HepG2 (cell line): ENCODE results near the gene PPP4C. TPM values are rescaled to one million over a fixed set of nuclear protein-coding genes. Genes with fewer than 3 reads are reported as not detected.
A peak's percentile ranks its signal among the peaks of the same experiment; 100 is the strongest.

Experiments
- ARNTL ChIP-seq: sonication (generic); formaldehyde crosslinking; IDR thresholded peaks from 2 replicates; pipeline ENCODE4 v1.4.0; 2020; ENCODE audit warnings: mild to moderate bottlenecking, missing genetic modification reagents
- DNMT3B ChIP-seq: conservative IDR thresholded peaks from 2 replicates; pipeline ENCODE4 v1.6.1; 2016; ENCODE audit warnings: missing biosample characterization, control low read depth
- EZH2 ChIP-seq: conservative IDR thresholded peaks from 2 replicates; pipeline ENCODE4 v1.6.1; 2012; ENCODE audit warnings: mild to moderate bottlenecking, low read depth, low read length, moderate library complexity
- FOSL2 ChIP-seq: sonication (generic); formaldehyde crosslinking; IDR thresholded peaks from 2 replicates; pipeline ENCODE4 v1.4.0; 2020; ENCODE audit warnings: missing genetic modification reagents
- HNF4G ChIP-seq, 2 experiments: sonication (generic) in 1 of 2; formaldehyde crosslinking in 1 of 2; IDR thresholded peaks; 2 replicates each; pipeline versions ENCODE4 v1.4.0 to v1.6.1; 2011 to 2020; ENCODE audit warnings: borderline replicate concordance in 2 of 2, low read depth in 2 of 2, mild to moderate bottlenecking in 2 of 2, low read length in 1 of 2, missing genetic modification reagents in 1 of 2, moderate library complexity in 1 of 2
- ISX ChIP-seq: sonication (generic); formaldehyde crosslinking; conservative IDR thresholded peaks from 2 replicates; pipeline ENCODE4 v1.5.0; 2020; ENCODE audit warnings: missing genetic modification reagents
- MATR3 ChIP-seq: sonication (generic); formaldehyde crosslinking; IDR thresholded peaks from 2 replicates; pipeline ENCODE4 v1.4.0; 2020; ENCODE audit warnings: missing genetic modification reagents
- NKX3-1 ChIP-seq: sonication (generic); formaldehyde crosslinking; IDR thresholded peaks from 2 replicates; pipeline ENCODE4 v1.5.0; 2020; ENCODE audit warnings: missing genetic modification reagents
- NR2F2 ChIP-seq: IDR thresholded peaks from 2 replicates; pipeline ENCODE4 v1.6.1; 2012; ENCODE audit warnings: low read depth, inconsistent platforms, borderline replicate concordance
- NR3C1 ChIP-seq: sonication (generic); formaldehyde crosslinking; IDR thresholded peaks from 2 replicates; pipeline ENCODE4 v1.4.0; 2020; ENCODE audit warnings: missing genetic modification reagents
- RELA ChIP-seq: sonication (generic); formaldehyde crosslinking; IDR thresholded peaks from 2 replicates; pipeline ENCODE4 v1.4.0; 2020; ENCODE audit warnings: missing genetic modification reagents
- SALL2 ChIP-seq: sonication (generic); formaldehyde crosslinking; IDR thresholded peaks from 2 replicates; pipeline ENCODE4 v1.8.1; 2023; ENCODE audit warnings: mild to moderate bottlenecking, missing genetic modification reagents, inconsistent platforms
- SRSF1 ChIP-seq: fragments of 200-400 bp; formaldehyde crosslinking; optimal IDR thresholded peaks from 2 replicates; pipeline ENCODE3; 2017; ENCODE audit warnings: mild to moderate bottlenecking, low read depth, low read length, moderate library complexity
- SUZ12 ChIP-seq: fragments of 150-350 bp; IDR thresholded peaks from 2 replicates; pipeline ENCODE4 v1.6.1; 2014; ENCODE audit warnings: low read depth, low read length
- TBL1XR1 ChIP-seq: fragments of 150-350 bp; IDR thresholded peaks from 2 replicates; pipeline ENCODE4 v1.6.1; 2014; ENCODE audit warnings: borderline replicate concordance, low read length; ENCODE audit not compliant: partially characterized antibody
- TGIF2 ChIP-seq: IDR thresholded peaks from 2 replicates; pipeline ENCODE4 v1.6.1; 2016; ENCODE audit warnings: control low read depth, missing compliant biosample characterization
- ZFYVE20 ChIP-seq: sonication (generic); formaldehyde crosslinking; IDR thresholded peaks from 2 replicates; pipeline ENCODE4 v1.8.0; 2023; ENCODE audit warnings: low read depth, mild to moderate bottlenecking, moderate library complexity, missing genetic modification reagents, borderline replicate concordance
- ZMYM3 ChIP-seq: sonication (generic); formaldehyde crosslinking; IDR thresholded peaks from 2 replicates; pipeline ENCODE4 v1.5.1; 2020; ENCODE audit warnings: mild to moderate bottlenecking, missing genetic modification reagents
- ZNF121 ChIP-seq: sonication (generic); formaldehyde crosslinking; IDR thresholded peaks from 2 replicates; pipeline ENCODE4 v1.5.0; 2020; ENCODE audit warnings: mild to moderate bottlenecking, missing genetic modification reagents
- ZNF18 ChIP-seq: sonication (generic); formaldehyde crosslinking; IDR thresholded peaks from 2 replicates; pipeline ENCODE4 v1.8.0; 2022; ENCODE audit warnings: mild to moderate bottlenecking, missing genetic modification reagents; ENCODE audit not compliant: insufficient replicate concordance
- ZNF335 ChIP-seq: sonication (generic); formaldehyde crosslinking; IDR thresholded peaks from 2 replicates; pipeline ENCODE4 v1.4.0; 2020; ENCODE audit warnings: missing genetic modification reagents
- ZNF432 ChIP-seq: sonication (generic); formaldehyde crosslinking; IDR thresholded peaks from 2 replicates; pipeline ENCODE4 v1.5.0; 2020; ENCODE audit warnings: missing genetic modification reagents, mild to moderate bottlenecking, borderline replicate concordance
- ZNF564 ChIP-seq: sonication (generic); formaldehyde crosslinking; IDR thresholded peaks from 2 replicates; pipeline ENCODE4 v1.8.1; 2023; ENCODE audit warnings: mild to moderate bottlenecking, missing genetic modification reagents
- ZNF724P ChIP-seq: sonication (generic); formaldehyde crosslinking; IDR thresholded peaks from 2 replicates; pipeline ENCODE4 v1.8.0; 2022; ENCODE audit warnings: missing genetic modification reagents, borderline replicate concordance
- ZNF747 ChIP-seq: sonication (generic); formaldehyde crosslinking; IDR thresholded peaks from 2 replicates; pipeline ENCODE4 v1.8.1; 2023; ENCODE audit warnings: missing genetic modification reagents, mild to moderate bottlenecking, borderline replicate concordance
- ZNF777 ChIP-seq: sonication (generic); formaldehyde crosslinking; IDR thresholded peaks from 2 replicates; pipeline ENCODE4 v1.4.0; 2020; ENCODE audit warnings: missing genetic modification reagents
- ZNF878 ChIP-seq: sonication (generic); formaldehyde crosslinking; IDR thresholded peaks from 2 replicates; pipeline ENCODE4 v1.8.1; 2023; ENCODE audit warnings: mild to moderate bottlenecking, missing genetic modification reagents, moderate library complexity
- polyA plus RNA-seq, 8 experiments: library from polyadenylated mRNA; depleted of rRNA in 3 of 8; stranded (reverse) in 7 of 8; unstranded in 1 of 8; fragments of >200 nt; fragmentation: Illumina TruSeq in 4 of 8; extraction: Trizol in 4 of 8; gene quantifications; 2 replicates each; pipeline versions ENCODE4 v1.2.1 to v1.2.3, GENCODE V29; 2011 to 2016; ENCODE audit warnings: low read depth in 4 of 8, missing spikeins in 1 of 8, mixed read lengths in 1 of 8; ENCODE audit not compliant: insufficient read depth in 1 of 8
- total RNA-seq, 5 experiments: library from RNA; depleted of rRNA; stranded (reverse); fragments of >200 nt; fragmentation: Illumina TruSeq; extraction: Trizol; gene quantifications; 2 replicates each; pipeline ENCODE4 v1.2.3, GENCODE V29; 2016; ENCODE audit warnings: low read depth in 1 of 5
- TF ChIP-seq, protein P1 (sequence below): sonication (generic); formaldehyde crosslinking; IDR thresholded peaks from 2 replicates; pipeline ENCODE4 v1.8.1; 2023; ENCODE audit warnings: mild to moderate bottlenecking, moderate library complexity, missing genetic modification reagents

The PPP4C gene
- total and polyA plus RNA-seq, 2 of the 13 experiments (the other 11 are each of a cell fraction or from before 2014, with no cell fraction given): 176 to 220 TPM

GRCh38 chr16:30091474-30092372 lies 15.9 kb downstream of the PPP4C start, which contains the start of gene TBX6 (continued):
- no peak for TF ChIP-seq ZNF432 (CRISPR knock-in tag)
- TF ChIP-seq NKX3-1 (CRISPR knock-in tag): peak; percentile 85; the same call in 1 of the 2 replicates
- TF ChIP-seq TGIF2: peak; percentile 91
- peak; percentile 95 for TF ChIP-seq TBL1XR1
- TF ChIP-seq FOSL2 (CRISPR knock-in tag): peak; percentile 50
- TF ChIP-seq HNF4G (IDR thresholded peaks at IDR 0.05; ENCODE audit: borderline replicate concordance, low read depth, low read length): peak; percentile 44; the same call in 1 of the 2 replicates
- TF ChIP-seq HNF4G (CRISPR knock-in tag; IDR thresholded peaks at IDR 0.05; ENCODE audit: borderline replicate concordance, low read depth): no peak
- TF ChIP-seq EZH2: no peak
- TF ChIP-seq SUZ12: peak; percentile 100
- TF ChIP-seq DNMT3B (CRISPR knock-in tag): peak; percentile 79; the same call in 1 of the 2 replicates
- TF ChIP-seq SRSF1: peak; percentile 93
- TF ChIP-seq ZNF564 (CRISPR knock-in tag): no peak
- TF ChIP-seq, protein P1, sequence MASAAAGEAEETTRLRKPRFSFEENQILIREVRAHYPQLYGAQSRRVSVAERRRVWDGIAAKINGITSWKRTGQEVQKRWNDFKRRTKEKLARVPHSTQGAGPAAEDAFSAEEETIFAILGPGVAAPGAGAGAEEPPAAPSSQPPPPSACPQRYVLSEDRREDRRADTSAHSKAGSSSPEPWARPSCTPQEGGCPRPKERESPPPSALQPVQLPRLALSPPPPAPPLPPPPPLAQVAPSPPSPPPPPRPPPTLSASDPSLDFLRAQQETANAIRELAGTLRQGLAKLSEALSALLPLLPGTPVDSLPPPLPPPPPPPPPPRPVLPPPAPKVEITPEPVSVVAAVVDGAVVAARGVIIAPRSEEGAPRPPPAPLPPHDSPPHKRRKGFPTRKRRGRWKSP (CRISPR knock-in tag): no peak
- no peak for TF ChIP-seq ZNF878 (CRISPR knock-in tag)
- no peak; the same call in 1 of the 2 replicates for TF ChIP-seq ZNF724P
- no peak; the same call in 1 of the 2 replicates for TF ChIP-seq ARNTL (CRISPR knock-in tag)
- TF ChIP-seq ZFYVE20 (CRISPR knock-in tag): 0 out of 2 replicates have a peak, but pooled peaks have one; percentile 44
- no peak for TF ChIP-seq MATR3 (CRISPR knock-in tag)
- TF ChIP-seq ISX (CRISPR knock-in tag): 0 out of 2 replicates have a peak, but pooled peaks have one; percentile 24
- no peak for TF ChIP-seq RELA (CRISPR knock-in tag)
- 0 out of 2 replicates have a peak, but pooled peaks have one; percentile 25 for TF ChIP-seq NR2F2
- TF ChIP-seq ZNF747 (CRISPR knock-in tag): peak; percentile 55; the same call in 1 of the 2 replicates
- no peak for TF ChIP-seq NR3C1 (CRISPR knock-in tag)
- TF ChIP-seq ZNF335 (CRISPR knock-in tag): no peak
- TF ChIP-seq ZNF121 (CRISPR knock-in tag): peak; percentile 43; the same call in 1 of the 2 replicates
- TF ChIP-seq ZMYM3 (CRISPR knock-in tag): no peak; the same call in 1 of the 2 replicates
- peak; percentile 47 for TF ChIP-seq ZNF18 (CRISPR knock-in tag)
- peak; percentile 80 for TF ChIP-seq SALL2 (CRISPR knock-in tag)
- TF ChIP-seq ZNF777 (CRISPR knock-in tag): peak; percentile 97
